ENCODE results near the gene PLA2G4C. TPM values are rescaled to one million over a fixed set of nuclear protein-coding genes. Genes with fewer than 3 reads are reported as not detected.

The PLA2G4C gene
- total RNA-seq, 1 donor = 6.3 TPM

DNA sequence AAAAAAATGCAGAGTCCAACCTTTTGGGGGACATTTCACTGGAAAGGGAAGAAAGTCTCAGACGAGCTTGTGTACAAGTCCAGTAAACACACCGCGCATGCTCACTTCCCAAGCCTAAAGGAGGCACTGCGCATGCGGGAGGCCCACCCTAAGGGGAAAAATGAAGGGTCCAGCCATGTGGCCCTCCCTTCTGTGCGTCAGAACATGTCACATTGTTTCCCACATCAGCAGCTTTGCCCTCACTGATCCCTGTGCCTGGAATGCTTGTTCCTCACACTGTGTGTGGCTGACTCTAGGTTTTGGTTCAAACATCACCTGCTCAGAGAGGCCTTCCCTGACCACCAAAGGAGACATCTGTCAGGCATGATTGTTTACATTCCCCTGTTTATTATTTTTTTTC is 111.8 kb downstream of the PLA2G4C start:
- DNase-seq (ENCODE audit: low read depth) = no peak
- no peak overlapping the region for H3K4me3 ChIP-seq (ENCODE audit: low read depth, low read length)
- TF ChIP-seq, protein P1, sequence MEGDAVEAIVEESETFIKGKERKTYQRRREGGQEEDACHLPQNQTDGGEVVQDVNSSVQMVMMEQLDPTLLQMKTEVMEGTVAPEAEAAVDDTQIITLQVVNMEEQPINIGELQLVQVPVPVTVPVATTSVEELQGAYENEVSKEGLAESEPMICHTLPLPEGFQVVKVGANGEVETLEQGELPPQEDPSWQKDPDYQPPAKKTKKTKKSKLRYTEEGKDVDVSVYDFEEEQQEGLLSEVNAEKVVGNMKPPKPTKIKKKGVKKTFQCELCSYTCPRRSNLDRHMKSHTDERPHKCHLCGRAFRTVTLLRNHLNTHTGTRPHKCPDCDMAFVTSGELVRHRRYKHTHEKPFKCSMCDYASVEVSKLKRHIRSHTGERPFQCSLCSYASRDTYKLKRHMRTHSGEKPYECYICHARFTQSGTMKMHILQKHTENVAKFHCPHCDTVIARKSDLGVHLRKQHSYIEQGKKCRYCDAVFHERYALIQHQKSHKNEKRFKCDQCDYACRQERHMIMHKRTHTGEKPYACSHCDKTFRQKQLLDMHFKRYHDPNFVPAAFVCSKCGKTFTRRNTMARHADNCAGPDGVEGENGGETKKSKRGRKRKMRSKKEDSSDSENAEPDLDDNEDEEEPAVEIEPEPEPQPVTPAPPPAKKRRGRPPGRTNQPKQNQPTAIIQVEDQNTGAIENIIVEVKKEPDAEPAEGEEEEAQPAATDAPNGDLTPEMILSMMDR (IDR thresholded peaks at IDR 0.05; ENCODE audit: insufficient read depth, low read length) = no peak

Other genes with a start within 250 kb of the PLA2G4C start
- gene SULT2A1, start 224.5 kb downstream of the PLA2G4C start, total RNA-seq (ENCODE audit: low replicate concordance) = not detected in 2 replicates
- not detected in 2 replicates for gene BSPH1, start 118.6 kb downstream of the PLA2G4C start, total RNA-seq (ENCODE audit: low replicate concordance)
- gene ELSPBP1, start 116.2 kb downstream of the PLA2G4C start, total RNA-seq (ENCODE audit: low replicate concordance) = not detected in 2 replicates
- not detected in 2 replicates for gene CABP5, start 66.7 kb downstream of the PLA2G4C start, total RNA-seq (ENCODE audit: low replicate concordance)
- 9.0 and 27.3 TPM in 2 replicates for gene LIG1, start 59.5 kb upstream of the PLA2G4C start, total RNA-seq (ENCODE audit: low replicate concordance)
- 2.7 and 4.3 TPM in 2 replicates for gene ZSWIM9, start 59.9 kb upstream of the PLA2G4C start, total RNA-seq (ENCODE audit: low replicate concordance)
- 13.8 and 27.8 TPM in 2 replicates for gene CARD8, start 145.1 kb upstream of the PLA2G4C start, total RNA-seq (ENCODE audit: low replicate concordance)
- gene ZNF114, start 159.3 kb upstream of the PLA2G4C start, total RNA-seq (ENCODE audit: low replicate concordance) = 0.08 and 0.54 TPM in 2 replicates
- 93.3 and 369 TPM in 2 replicates for gene EMP3, start 214.7 kb upstream of the PLA2G4C start, total RNA-seq (ENCODE audit: low replicate concordance)